ENCODE measurements around the gene AKAP9. TPM values are rescaled to one million over a fixed set of nuclear protein-coding genes. Genes with fewer than 3 reads are reported as not detected.

The AKAP9 gene
- total RNA-seq, 4 donors from 2014 or later = 93.1 to 122 (median 109) TPM

DNA sequence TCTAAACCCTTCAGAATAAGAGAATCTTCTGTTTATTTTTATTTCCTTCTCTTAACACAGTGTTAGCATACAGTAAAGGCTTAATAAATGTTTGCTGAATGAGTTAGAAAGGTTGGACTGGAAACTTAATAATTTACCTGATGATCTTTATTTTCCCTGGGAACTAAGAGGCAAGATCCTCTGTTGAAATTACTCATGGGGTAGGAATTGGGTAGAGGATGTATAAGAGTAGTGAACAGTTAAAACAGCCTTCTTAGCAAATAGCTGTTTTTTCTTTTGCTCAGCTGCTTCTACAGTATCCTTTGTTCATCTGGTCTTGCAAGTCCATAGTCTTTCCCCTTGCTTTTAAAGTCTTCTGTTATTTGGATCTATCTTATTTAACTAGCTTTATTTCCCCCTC, 80.0 kb downstream of the AKAP9 start:
- TF ChIP-seq, protein P1, sequence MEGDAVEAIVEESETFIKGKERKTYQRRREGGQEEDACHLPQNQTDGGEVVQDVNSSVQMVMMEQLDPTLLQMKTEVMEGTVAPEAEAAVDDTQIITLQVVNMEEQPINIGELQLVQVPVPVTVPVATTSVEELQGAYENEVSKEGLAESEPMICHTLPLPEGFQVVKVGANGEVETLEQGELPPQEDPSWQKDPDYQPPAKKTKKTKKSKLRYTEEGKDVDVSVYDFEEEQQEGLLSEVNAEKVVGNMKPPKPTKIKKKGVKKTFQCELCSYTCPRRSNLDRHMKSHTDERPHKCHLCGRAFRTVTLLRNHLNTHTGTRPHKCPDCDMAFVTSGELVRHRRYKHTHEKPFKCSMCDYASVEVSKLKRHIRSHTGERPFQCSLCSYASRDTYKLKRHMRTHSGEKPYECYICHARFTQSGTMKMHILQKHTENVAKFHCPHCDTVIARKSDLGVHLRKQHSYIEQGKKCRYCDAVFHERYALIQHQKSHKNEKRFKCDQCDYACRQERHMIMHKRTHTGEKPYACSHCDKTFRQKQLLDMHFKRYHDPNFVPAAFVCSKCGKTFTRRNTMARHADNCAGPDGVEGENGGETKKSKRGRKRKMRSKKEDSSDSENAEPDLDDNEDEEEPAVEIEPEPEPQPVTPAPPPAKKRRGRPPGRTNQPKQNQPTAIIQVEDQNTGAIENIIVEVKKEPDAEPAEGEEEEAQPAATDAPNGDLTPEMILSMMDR (IDR thresholded peaks at IDR 0.05; ENCODE audit: low read depth) = no peak

DNA sequence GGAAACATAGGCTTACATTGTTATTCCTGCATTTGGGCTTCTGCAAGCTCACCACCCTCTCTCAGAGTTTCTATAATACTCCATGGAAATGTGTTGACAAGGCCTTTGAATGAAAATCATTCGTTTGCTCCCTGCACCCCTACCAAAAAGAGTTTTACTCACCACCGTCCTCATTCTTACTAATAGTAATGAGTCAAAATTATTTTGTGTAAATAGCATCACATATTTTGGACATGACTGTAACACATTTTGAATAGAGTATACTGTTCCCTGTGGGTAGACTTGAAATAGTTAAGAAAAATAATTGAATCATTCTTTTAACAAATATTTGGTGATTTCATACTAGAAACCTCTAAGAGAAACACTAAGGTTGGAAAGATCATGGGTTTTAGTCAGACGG, 84.6 kb downstream of the AKAP9 start:
- TF ChIP-seq, protein P1 (IDR thresholded peaks at IDR 0.05; ENCODE audit: low read depth) = no peak

DNA sequence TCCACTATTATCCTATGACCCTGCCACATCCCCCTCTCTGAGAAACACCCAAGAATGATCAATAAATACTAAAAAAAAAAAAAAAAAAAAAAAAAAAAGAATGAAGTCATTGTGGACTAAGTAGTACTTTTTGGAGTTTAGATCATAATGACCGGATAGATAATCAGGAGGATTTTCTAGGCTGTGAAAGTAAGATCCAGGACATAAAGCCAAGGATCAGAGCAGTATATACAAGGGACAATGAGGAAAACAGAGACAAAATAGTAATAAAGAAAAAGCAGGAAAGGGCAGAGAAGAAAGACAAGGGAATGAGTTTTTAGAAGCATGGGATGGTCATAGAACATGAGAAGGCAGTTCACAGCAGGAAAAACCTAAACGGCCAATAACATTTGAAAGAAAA, 87.6 kb downstream of the AKAP9 start:
- TF ChIP-seq, protein P1 (IDR thresholded peaks at IDR 0.05; ENCODE audit: low read depth) = no peak

DNA sequence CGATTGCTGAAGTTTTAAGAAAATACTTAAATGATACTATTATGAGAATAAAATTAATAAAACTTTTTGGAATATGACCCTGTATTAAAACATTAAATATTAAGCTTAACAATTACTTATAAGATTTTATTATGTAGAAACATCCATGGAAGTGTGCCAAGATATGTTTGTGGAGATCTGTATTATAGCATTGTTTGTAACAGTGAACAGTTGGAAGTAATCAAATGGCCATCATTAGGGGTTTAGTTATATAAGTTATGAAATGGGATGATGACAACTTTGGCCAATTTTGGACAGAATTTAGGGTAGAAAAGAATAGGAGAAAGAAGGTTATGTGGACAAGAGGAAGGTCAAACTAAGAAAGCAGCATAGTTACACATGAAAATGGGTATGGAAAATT, 88.0 kb downstream of the AKAP9 start:
- TF ChIP-seq, protein P1 (IDR thresholded peaks at IDR 0.05; ENCODE audit: low read depth) = no peak

DNA sequence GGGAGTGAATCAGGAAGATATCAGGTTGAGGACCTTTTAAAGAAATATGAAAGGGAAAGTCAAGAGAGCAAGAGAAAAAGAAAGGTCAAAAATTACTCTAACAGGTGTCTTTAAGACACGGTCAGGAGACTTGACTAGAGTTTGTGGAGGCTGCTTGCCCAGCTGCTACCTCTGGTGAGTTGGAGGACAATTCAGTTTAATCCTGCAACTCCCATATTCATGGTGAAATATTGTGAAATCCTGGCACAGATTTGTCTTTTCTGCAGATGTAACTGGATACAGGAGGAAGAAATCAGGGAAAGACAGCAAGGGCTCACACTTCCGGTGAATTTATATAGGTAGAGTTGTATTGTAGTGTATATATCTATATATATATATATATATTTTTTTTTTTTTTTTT, 93.5 kb downstream of the AKAP9 start:
- TF ChIP-seq, protein P1 (IDR thresholded peaks at IDR 0.05; ENCODE audit: low read depth) = no peak

DNA sequence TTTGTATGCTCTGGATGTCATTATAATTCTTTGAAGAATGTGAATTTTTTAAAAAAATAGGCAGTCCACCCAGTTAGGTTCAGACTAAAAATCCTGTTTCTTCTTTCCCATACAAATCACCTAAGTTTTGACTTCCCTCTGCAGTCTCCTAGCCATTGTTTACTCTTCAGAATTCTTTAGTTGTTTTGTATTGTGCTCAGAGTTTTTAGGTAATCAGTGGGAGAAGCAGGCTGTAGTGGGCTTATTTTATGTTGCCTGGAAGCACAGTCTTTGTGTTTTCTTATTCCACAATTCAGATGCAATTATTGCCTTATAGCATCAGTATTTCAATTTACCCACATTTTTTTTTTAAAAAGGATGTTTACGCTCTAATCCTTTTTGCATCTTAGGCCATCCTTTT, 94.9 kb downstream of the AKAP9 start:
- TF ChIP-seq, protein P1 (IDR thresholded peaks at IDR 0.05; ENCODE audit: low read depth) = no peak

DNA sequence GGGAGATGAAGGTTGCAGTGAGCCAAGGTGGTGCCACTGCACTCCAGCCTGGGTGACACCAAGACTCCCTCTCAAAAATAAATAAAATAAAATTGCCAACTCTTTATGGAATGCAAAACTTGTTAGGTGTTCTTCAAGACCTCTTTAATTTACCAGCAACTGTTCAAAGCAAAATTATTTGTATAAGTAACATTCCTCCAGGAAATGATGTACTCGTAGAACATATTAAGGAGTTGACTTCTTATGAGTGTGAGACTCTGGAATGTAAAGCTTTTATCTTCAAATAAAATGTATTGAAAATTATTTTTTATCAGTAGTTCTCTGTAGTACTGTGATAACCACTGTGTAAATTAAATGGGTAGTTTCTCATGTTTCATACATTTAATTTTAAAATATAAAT, 99.2 kb downstream of the AKAP9 start:
- TF ChIP-seq, protein P1 (IDR thresholded peaks at IDR 0.05; ENCODE audit: low read depth) = no peak
